Kasumi-1 (cell line): ENCODE results near the gene CCNDBP1.
A peak's percentile ranks its signal among the peaks of the same experiment; 100 is the strongest.
"Not testable (repeated sequence)": the region's sequence is repeated elsewhere in the genome, so short reads cannot be mapped to it uniquely, and the experiment has no call there.

ENCODE experiments used
- DNase-seq, 2 experiments: peaks; one replicate each; lab custom pipeline; 2025; lab: John Stamatoyannopoulos, UW

Gene CCNDBP1

GRCh38 chr15:43193710-43194109 lies 8.5 kb downstream of the CCNDBP1 start:
- DNase-seq: no peak

- DNase-seq: no peak
Observed at GRCh38 chr15:43194795-43195194, 9.6 kb downstream of the CCNDBP1 start.

GRCh38 chr15:43196760-43197548 lies 11.8 kb downstream of the CCNDBP1 start:
- no peak for DNase-seq

GRCh38 chr15:43197773-43198172 lies 12.6 kb downstream of the CCNDBP1 start:
- not testable (repeated sequence) for DNase-seq

GRCh38 chr15:43198556-43198955 lies 13.4 kb downstream of the CCNDBP1 start:
- DNase-seq: not testable (repeated sequence)

GRCh38 chr15:43198992-43199391 lies 13.8 kb downstream of the CCNDBP1 start:
- no peak for DNase-seq

- no peak for DNase-seq
Observed at GRCh38 chr15:43199945-43200488, 14.8 kb downstream of the CCNDBP1 start.

DNA sequence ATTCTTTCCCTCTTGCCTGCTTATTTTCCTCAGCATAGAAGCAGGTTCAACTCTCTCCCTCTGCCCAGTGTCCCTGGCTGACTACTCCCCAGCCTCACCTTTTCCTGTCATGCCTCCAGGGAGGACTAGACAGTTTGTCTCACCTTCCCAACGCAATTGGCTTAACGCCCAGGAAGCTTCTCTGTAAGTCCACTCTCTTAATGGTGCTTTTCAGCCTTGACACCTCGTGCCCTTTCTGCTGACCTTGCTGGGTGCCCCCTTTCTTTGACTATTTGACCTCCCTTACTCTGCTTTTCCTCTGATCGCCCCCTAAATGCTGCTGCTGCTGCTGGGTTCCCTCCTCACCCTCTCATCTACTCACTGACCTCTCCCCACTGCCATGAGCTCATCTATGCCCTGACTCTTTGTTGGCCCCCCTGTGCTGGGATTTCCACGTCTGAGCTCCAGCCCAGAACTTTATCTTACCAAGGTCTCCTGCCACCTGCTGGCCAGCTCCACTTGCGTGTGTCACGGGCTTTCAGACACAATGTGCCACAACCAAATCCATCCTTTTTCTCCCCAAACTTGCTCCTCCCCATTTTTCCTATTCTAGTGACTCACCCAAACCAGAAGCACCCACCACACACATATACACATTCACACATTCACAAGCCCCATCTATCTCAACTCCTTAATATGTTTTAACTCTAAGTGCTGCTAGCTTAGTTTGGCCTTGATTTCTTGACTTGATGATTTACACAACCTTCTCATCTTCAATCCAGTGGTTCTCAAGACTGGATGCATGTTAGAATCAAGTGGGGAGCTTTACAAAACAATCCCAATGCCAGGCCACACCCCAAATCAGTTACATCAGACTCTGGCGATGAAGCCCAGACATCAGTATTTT lies 19.1 kb downstream of the CCNDBP1 start:
- DNase-seq: peak; percentile 17 to 35

- DNase-seq: no peak
Observed at GRCh38 chr15:43206054-43206453, 20.9 kb downstream of the CCNDBP1 start.

DNA sequence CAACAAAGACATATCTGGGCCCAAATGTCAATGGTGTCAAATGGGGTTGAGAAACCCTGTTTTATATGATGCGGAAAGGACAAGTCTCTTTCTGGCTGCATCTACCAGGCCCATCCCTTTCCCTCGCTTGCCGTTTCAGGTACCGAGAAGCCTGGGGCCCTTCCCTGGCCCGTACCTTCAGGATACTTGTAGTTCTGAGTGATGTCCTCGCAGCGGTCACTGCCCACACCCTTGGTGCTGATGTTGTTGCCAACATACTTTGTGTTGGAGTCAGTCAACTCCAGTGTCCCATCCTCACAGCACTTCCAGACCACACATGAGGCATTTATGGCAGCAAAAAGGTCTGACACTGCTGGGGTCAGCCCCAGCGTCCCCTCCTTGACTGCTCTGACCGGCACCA lies 21.8 kb downstream of the CCNDBP1 start:
- no peak for DNase-seq

- no peak for DNase-seq
Observed at GRCh38 chr15:43208052-43209002, 23.1 kb downstream of the CCNDBP1 start.

DNA sequence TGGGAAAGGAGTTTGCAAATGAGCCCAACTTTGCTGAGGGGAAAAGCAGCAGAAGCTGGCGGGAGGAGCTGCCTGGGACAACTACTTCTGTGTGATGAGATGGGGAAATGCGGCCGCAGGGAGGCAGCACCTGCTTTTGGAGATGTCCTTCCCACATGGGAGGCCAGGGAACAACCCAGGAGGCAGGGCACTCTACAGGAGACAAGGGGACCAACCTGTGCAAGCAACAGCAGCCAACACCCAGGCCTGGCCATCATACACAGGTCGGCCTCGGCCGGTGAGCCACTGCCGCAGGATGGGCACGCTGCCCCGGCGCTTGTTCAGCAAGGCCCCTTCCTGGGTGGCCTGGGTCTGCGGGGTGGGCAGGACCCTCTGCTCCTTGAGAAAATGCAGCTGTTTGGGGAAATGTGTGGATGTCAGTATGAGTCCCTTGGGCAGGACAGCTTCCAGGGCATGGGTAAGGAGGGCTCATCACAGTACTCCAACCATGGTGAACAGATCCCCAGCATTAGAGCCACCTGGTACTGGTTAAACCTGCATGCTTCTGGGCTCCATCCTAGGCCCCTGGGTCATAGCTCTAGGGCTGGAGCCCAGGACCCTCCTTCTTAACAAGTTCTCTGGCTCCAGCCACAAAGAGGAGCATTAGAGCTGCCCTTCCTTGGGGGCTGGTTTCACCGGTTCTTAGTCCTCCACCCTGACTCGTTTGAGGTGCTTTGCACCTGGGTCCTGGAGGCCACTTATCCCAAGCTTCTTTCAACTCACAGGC lies 24.0 kb downstream of the CCNDBP1 start:
- DNase-seq: no peak

- DNase-seq: no peak
Observed at GRCh38 chr15:43210172-43210745, 25.1 kb downstream of the CCNDBP1 start.

- no peak for DNase-seq
Observed at GRCh38 chr15:43210807-43211206, 25.6 kb downstream of the CCNDBP1 start.

DNA sequence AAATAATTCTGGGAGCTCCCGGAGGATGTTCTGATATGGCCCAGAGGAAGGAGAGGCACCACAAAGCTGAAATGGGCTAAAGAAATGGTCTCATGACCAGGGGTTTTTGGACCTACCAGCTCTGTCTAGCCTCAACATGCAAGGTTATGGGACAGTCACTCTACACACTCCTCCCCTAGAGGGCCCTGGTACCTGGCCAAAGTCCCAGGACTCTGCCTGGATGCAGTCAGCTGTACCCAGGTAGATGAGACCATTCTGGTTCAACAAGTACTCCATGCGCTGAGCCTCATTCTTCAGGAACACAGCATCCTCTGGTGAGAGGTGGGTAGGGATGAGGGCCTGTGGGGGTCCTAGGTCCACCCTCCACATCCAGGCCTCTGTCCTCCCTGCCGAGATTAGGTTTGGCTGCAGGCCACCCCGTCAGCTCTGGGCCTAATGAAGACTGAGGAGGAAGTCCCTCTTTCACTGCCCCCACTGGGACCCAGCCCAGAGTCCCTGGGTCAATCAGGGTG lies 26.1 kb downstream of the CCNDBP1 start:
- DNase-seq: no peak

DNA sequence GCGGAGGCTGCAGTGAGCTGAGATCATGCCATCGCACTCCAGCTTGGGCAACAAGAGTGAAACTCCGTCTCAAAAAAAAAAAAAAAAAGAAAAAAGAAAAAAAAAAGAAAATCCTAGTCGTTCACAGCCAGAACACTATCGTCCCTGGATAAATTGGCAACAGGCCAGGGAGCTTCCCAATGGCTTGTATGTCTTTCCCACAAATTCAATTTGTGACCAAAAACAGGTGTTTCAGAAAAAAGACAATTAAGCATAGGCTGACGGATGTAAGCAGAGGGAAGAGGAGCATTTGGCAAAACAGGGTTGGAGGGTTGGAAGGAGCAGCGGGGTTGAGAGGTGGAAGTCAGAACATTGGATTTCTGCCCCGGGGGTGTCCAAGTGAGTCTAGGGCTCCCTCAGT lies 27.1 kb downstream of the CCNDBP1 start:
- no peak for DNase-seq

DNA sequence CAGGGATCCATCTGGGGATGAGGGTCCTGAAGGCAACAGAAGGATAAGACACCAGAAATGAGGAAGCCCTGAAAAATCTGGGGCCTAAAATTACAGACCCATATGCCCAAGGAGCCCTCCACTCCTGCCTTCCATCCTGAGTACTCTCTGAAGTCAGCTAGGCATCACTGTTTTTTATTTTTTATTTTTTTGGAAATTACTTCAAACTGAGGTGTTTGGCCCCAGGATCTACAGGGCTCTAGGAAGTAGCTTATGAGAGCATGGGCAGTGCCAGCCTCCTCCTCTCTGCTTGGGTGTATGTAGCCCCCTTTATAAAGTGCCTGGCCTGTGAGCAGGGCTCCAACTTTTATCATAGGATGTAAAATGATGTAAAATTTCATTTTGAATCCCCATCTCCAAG lies 27.7 kb downstream of the CCNDBP1 start:
- DNase-seq: no peak

- no peak for DNase-seq
Observed at GRCh38 chr15:43213466-43213865, 28.3 kb downstream of the CCNDBP1 start.

DNA sequence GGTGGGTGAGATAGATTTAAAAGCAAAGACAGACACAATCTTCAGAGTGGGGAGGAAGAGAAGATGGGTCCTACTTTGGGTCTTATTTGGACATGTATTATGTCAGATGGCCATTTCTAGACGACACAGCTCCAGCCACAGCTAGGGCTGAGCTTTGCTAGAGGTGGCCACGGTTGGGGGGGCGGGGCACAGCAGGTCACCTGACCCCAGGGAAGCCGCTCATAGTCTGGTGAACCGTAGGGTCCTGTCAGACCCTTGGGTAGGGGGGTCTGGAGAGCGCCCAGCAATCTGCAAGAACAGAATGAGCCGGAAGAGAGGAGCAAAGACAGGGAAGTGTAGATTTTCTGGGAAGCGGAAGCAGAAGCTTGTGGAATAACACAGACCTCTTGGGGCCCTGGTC lies 29.0 kb downstream of the CCNDBP1 start:
- no peak for DNase-seq

- DNase-seq: no peak
Observed at GRCh38 chr15:43214592-43215295, 29.5 kb downstream of the CCNDBP1 start.
